ENCODE results near the gene WLS. TPM values are rescaled to one million over a fixed set of nuclear protein-coding genes. Genes with fewer than 3 reads are reported as not detected.

The WLS gene
- total RNA-seq, 2 donors from 2014 or later = 73.9 to 80.1 TPM

GRCh38 chr1:68136187-68136586 lies 96.1 kb downstream of the WLS start:
- no peak overlapping the region for H3K4me3 ChIP-seq
- H3K36me3 ChIP-seq = peaks cover 4% of the 10 kb centered on the region
- TF ChIP-seq CTCF (IDR thresholded peaks at IDR 0.05) = no peak
- ATAC-seq (ENCODE audit: insufficient number of reproducible peaks, low FRiP score, low read depth) (no peak), DNase-seq (ENCODE audit: low spot score) (no peak)
- no peak overlapping the region for H3K27ac ChIP-seq
- H3K4me1 ChIP-seq (ENCODE audit: control insufficient read depth in 1 of 2, low read depth in 2 of 2) = peaks cover 0 to 14% of the 10 kb centered on the region in 2 donors
- no peaks in the 10 kb centered on the region for H3K27me3 ChIP-seq (replicated peaks; ENCODE audit: insufficient read depth)
- no peaks in the 10 kb centered on the region for H3K9me3 ChIP-seq

GRCh38 chr1:68132426-68133130 lies 99.7 kb downstream of the WLS start:
- Histone ChIP-seq H3K36me3 (peaks cover 4% of the 10 kb centered on the region), H3K4me3 (no peak overlapping the region), H3K27me3 (replicated peaks; ENCODE audit: insufficient read depth) (no peaks in the 10 kb centered on the region), H3K9me3 (no peaks in the 10 kb centered on the region), H3K27ac (no peak overlapping the region), H3K4me1 (ENCODE audit: control insufficient read depth in 1 of 2, low read depth in 2 of 2) (peaks cover 0 to 13% of the 10 kb centered on the region in 2 donors)
- ATAC-seq (ENCODE audit: insufficient number of reproducible peaks, low FRiP score, low read depth) (no peak), DNase-seq (ENCODE audit: low spot score) (no peak)
- TF ChIP-seq CTCF (IDR thresholded peaks at IDR 0.05) = no peak

GRCh38 chr1:68131261-68131660 lies 101.1 kb downstream of the WLS start:
- no peak for DNase-seq (ENCODE audit: low spot score)
- H3K4me3 ChIP-seq = no peak overlapping the region
- ATAC-seq (ENCODE audit: insufficient number of reproducible peaks, low FRiP score, low read depth) = no peak
- TF ChIP-seq CTCF (IDR thresholded peaks at IDR 0.05) = no peak
- H3K9me3 ChIP-seq = no peaks in the 10 kb centered on the region
- H3K27ac ChIP-seq = no peak overlapping the region
- peaks cover 0 to 13% of the 10 kb centered on the region in 2 donors for H3K4me1 ChIP-seq (ENCODE audit: control insufficient read depth in 1 of 2, low read depth in 2 of 2)
- H3K27me3 ChIP-seq (replicated peaks; ENCODE audit: insufficient read depth) = no peaks in the 10 kb centered on the region
- no peaks in the 10 kb centered on the region for H3K36me3 ChIP-seq

DNA sequence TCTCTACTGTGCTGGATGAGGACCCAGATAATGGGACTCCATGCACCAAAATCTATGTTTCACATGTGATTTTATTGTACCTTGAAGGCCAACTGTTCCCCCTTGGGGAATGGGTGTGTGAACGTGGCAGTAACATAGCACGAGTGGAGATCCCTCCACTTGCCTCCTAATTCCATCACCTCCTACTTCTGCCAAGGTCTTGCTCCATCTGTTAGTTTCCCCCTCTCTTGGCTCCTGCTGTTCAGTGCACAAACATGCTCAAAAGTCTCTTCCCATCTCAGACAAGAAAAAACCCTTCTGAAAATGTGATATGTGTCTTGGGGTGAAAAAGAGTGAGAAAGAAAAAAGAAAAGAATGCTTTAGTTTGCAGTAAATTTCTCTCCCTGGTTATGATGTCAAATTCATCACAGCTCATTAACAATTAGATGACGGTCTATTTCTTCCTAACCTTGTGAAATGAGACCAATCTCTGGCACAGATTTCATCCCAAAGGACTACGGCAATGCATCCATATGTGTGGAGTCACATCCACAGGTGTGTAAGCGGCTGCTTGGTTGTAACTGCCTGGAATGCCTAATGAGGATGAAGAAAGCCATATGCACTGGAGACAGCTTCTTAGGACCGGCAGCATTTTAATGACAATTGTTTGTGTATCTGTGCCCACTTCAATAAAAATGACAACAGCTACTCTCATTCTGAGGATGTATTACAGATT lies 102.6 kb downstream of the WLS start:
- ATAC-seq (ENCODE audit: insufficient number of reproducible peaks, low FRiP score, low read depth) (no peak), DNase-seq (ENCODE audit: low spot score) (no peak)
- TF ChIP-seq CTCF (IDR thresholded peaks at IDR 0.05) = no peak
- peaks cover 0 to 13% of the 10 kb centered on the region in 2 donors for H3K4me1 ChIP-seq (ENCODE audit: control insufficient read depth in 1 of 2, low read depth in 2 of 2)
- H3K4me3 ChIP-seq = no peak overlapping the region
- H3K27ac ChIP-seq = peak overlapping the region in 1 of 2 donors; percentile 37
- no peaks in the 10 kb centered on the region for H3K9me3 ChIP-seq
- H3K27me3 ChIP-seq (replicated peaks; ENCODE audit: insufficient read depth) = no peaks in the 10 kb centered on the region
- no peaks in the 10 kb centered on the region for H3K36me3 ChIP-seq

DNA sequence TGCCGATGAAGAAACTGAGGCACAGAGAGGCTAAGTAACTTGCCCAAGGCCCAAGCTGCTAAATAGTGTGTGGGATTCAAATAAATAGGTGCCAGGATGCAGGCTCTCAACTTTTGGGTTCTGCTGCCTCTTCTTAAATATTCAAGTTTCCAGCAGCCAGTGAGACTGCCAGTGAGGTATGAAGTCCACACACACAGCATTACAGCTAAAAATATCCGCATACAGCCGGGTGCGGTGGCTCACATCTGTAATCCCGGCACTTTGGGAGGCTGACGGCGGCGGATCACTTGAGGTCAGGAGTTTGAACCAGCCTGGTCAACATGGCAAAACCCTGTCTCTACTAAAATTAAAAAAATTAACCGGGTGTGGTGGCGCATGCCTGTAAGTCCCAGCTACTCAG lies 103.5 kb downstream of the WLS start:
- ATAC-seq (ENCODE audit: insufficient number of reproducible peaks, low FRiP score, low read depth) = no peak
- Histone ChIP-seq H3K27ac (peak overlapping the region in 1 of 2 donors; percentile 37), H3K4me3 (no peak overlapping the region)

More for the DNA sequence above, 103.5 kb downstream of the WLS start:
- no peaks in the 10 kb centered on the region for H3K9me3 ChIP-seq
- DNase-seq (ENCODE audit: low spot score) = no peak
- H3K36me3 ChIP-seq = no peaks in the 10 kb centered on the region
- peaks cover 0 to 13% of the 10 kb centered on the region in 2 donors for H3K4me1 ChIP-seq (ENCODE audit: control insufficient read depth in 1 of 2, low read depth in 2 of 2)
- TF ChIP-seq CTCF (IDR thresholded peaks at IDR 0.05) = no peak
- H3K27me3 ChIP-seq (replicated peaks; ENCODE audit: insufficient read depth) = no peaks in the 10 kb centered on the region
